SK-N-DZ (cell line): ENCODE data around the gene MRPL48.
A peak's percentile ranks its signal among the peaks of the same experiment; 100 is the strongest.
"Not testable (repeated sequence)": the region's sequence is repeated elsewhere in the genome, so short reads cannot be mapped to it uniquely, and the experiment has no call there.

Source experiments
- DNase-seq: peaks from one replicate; pipeline ENCODE4 v3.0.0-alpha.2; 2015; ENCODE audit warnings: low spot score

The MRPL48 gene

DNA sequence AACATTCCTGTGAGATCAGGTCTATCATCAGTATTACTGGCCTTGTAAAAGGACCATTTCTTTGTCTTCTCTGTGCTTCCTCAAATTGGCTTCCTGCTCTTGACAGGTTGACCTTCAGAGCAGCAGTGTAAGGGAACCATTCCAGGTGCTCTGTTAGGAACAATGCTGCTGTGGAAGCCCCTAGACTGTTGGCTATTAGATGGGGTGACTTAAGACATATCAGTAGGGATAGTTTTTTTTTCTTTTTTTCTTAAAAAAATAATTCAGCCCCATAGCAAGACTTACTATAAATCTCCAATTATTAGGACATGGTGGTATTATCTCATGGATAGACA, 51.4 kb downstream of the MRPL48 start:
- no peak for DNase-seq

DNA sequence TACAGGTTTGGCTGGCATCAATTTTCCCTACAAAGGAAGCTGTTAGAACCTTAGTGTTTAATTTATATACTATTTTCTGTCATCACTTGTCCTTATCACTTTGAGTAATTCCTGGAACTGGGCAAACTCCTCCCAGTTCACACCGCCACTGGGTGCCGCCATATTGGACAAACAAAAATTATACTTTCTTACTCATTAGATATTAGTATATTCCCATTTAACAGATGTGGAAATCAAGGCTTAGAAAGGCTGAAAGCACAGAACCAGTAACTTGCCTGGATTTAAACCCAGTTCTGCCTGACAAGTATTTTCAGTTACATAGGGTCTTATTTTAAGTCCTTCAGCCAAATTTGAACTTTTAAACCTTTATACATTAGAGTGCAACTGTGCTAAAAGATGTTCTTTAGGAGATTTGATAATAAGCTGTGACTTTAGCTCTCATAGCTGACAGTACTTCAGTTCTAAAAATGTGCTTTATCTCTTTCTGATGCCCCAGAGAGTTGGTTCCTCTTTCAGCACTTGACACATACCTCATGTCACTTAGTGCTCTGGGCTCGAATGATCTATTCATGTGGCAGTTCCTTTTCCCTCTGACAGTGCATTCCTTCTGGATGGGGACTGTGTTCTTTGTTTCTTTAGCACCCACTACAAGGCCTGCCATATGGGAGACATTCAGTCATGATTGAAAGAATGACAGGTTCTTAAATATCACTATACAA, 63.5 kb downstream of the MRPL48 start:
- DNase-seq, result no peak

DNA sequence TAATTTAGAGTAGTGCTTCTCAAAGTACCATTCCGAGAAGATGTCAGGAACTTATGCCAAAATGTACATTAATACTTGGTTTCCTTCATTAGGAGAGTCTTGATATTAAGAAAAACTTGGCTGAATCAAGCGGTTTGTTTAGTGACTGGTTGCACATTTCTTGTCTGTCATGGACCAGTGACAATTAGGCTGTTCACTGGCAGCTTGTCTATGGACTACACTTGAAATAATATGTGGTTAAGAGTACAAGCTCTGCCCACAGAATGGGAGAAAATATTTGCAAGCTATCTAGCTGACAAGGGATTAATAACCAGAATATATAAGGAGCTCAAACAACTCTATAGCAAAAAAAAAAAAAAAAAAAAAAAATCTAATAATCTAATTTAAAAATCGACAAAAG, 64.4 kb downstream of the MRPL48 start:
- DNase-seq, result no peak

DNA sequence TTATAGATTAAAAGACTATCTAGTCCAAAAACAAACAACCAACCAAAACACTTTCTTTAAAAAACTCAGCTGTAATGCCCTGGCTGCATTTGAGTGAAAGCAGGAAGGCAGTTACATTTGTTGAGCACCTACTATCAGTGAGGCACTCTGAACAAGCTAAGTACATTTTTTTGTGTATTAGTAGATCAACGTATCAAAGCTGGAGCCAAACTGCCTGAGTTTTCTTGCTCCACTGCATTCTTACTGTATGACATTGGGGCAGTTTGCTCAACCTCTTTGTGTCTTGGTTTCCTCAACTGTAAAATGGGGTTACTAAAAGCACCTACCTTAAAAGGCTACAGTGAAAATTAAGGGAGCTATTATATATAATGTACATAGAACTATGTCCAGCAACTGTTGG, 67.0 kb downstream of the MRPL48 start:
- DNase-seq, result no peak

DNA sequence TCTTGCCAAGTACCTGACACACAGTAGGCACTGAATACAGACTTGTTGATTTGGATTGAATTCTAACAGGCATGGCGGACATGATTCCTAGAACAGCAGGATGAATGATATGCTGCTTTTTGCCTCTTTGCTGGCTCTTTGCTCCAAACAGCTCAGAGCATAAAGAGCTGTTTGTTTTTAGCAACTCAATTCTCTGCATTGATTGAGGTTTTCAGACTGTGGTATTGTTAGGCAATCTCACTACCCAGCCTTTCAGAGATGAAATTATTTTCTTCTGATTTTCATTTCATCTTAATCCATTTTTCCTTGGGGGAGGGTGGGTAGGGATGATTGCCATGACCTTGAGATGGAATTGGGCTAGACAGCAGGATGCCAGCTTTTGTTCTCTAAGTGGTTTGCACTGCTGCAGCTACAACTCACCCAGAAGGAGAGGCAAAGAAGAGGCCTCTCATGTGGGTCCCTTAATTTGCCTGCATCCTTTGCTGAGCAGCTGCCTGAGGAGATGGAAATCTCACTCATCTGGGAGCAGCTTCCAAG, 68.4 kb downstream of the MRPL48 start:
- DNase-seq, result peak; percentile 40

DNA sequence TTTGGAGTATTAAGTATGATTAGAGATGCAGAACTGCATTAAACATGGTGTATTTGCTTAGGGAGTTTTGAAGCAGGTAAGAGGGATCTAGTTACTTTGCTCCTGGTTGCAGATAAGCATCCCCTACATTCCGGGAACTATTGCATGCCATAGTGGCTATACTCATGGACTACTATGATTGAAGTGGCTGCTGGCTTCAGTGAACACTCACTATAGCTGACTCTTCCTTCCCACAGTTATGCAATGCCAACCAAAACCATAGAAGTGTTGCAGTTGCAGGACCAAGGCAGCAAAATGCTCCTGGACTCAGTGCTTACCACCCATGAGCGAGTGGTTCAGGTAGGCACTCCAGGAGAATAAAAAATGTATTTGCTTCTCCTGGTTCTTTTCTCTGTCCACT, 72.0 kb downstream of the MRPL48 start:
- no peak for DNase-seq

DNA sequence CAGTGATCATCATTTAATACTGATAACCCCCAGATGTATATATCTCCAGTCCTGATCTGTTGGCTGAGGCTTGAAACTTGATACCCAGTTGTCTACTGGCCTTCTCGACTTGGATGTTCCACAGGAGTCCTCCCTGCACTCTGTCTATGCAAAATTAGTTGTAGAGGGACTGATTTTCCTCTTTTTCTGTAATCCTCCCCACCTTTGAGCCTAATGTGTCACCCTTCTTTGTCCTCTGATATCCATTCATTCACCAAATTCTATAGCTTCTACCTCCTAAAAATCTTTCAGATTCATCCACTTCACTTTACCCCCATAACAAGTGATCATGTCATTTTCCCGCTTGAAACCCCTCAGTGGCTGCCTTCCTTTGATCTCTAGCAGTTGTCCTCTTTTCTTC, 72.5 kb downstream of the MRPL48 start:
- no peak for DNase-seq

DNA sequence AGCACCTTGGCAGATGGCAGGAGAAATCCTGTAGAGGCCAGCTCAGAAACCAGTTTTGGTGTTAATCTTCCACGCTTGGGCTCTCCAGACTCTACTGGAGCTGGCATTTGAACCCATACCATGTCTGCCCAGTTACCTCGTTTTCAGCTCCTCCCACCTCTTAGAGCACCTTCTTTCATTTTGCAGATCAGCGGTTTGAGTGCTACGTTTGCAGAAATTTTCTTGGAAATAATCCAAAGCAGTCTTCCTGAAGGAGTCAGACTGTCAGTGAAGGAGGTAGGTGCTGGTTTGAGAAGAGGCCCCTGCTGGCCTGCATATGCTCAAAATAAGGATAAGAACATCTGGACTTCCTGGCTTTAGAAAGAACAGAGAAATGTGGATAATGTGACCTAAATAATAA, 75.3 kb downstream of the MRPL48 start:
- no peak for DNase-seq

DNA sequence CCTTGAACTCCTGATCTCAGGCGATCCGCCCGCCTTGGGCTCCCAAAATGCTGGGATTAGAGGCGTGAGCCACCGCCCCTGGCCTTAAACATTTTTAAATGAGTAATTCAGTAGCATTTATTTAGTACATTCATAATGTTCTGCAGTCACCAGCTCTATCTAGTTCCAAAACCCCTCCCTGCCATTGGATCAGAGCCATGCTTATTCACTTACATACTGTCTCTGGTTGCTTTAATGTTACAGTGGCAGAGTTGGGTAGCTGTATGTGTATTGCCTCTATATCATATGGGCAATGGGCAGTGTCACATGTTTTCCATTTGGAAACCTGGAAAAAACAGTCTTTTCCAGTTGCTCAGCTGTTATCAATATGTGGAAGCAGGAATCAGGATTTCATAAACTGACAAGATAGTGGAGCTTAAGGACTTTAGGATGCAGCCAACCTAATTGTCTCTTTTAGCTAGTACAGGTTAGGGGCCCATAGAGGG, 78.5 kb downstream of the MRPL48 start:
- DNase-seq, result no peak

DNA sequence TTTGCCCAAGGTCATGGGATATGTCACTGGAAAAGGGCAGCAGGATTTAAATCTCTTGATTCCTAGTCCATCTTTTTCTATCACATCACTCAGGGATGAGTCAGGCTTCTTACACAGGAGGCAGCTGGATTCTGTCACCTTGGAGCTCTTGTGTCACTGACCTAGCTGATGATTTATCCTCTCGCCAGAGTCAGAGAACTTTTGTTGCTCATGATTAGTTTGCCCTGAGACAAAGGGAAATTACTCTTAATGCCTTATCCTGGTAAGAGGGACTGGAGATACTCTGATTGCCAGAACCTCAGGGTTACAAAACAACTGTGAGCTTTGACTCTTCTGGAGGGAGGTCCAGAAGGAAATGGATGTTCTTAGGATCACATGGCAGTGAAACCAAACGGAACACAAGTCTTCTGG, 78.9 kb downstream of the MRPL48 start:
- peak; percentile 32 for DNase-seq

DNA sequence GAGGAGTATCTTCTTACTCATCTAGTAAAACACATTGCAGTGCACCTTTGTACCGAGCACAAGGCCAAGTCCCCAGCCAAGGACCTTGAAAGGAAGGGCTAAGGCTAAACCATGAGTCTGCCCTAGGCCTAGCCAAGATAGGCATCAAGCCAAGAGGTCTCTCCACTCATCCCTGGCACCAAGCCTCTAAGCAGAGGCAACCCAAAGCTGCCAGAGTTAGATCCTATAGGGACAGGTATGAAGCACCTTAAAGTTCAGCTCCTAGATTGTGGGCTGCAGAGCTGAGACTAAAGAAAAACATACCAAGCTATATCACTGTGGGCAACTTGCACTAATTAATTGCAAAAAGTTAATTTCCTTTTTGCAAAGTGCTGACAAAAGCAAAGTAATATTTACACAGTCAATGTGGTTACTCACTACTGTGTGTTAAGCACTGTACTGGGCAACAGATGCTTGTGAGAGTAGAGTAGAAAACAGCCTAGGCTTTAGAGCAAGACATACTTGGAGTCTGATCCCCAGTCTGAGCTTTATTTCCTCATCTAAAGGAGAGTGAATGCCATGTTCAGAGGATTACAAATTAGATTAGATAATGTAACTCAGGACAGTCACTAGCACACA, 81.8 kb downstream of the MRPL48 start:
- DNase-seq, result no peak

DNA sequence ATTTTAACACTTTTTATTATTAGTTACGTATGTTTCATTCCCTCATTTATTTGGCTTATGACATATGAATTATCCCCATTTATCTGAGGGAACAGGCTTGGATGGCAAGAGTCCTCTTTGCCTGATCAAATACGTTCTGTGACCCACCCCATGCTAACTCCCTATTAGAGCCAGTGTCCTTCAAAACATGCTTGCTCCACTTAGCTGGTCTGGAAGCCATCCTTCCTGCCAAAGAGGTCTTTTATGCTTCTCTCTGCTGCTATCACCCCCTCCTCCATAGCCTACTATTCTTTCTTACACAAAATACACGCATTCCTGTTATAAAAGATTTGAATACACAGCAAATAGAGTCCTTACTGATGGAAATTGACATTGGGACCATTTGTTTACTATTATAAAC, 82.6 kb downstream of the MRPL48 start:
- no peak for DNase-seq

DNA sequence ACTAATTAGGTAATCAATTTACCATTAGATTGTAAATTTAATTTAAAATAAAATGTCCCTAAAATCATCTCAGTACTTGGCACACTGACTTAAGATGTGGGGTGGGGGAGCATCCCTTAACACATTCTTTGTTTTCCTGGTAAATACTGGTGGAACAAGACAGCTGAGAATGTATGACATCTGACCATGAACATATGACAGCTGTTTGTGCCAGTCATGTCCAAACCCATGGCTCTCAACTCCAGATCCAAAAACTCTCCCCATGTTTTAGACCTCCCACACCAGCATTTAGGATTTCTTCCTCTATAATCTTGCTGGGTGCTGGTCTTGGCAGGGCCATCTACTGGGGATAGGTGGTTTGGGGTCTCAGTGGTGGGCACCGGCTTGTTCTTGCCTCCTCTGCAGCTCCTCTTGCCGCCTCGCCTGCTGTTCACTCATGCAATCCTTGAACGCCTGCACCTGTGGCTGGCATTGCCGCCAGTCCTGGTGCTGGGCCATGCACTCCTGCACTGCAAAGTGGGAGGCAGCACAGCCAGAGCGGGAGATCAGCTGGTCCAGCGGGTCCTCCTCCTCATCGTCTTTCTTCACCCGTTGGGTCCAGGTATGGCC, 85.2 kb downstream of the MRPL48 start:
- DNase-seq, result no peak

DNA sequence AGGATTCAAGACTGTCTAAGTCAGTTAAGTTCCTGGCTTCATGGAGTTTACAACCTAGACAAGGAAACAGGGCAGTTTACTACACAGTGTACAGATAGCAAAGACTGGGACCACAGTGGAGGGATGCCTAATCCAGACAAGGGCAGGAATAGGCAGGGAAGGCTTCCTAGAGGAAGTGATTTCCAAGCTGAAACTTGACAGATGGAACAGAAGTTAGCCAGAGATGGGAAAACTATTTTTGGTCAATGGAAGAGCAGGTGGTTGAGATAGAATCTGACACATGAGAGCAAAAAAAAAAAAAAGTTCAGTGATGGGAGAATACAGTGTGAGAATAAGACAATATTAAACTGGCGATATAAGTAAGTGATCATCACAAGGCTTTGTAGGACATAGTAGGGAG, 87.7 kb downstream of the MRPL48 start:
- no peak for DNase-seq

DNA sequence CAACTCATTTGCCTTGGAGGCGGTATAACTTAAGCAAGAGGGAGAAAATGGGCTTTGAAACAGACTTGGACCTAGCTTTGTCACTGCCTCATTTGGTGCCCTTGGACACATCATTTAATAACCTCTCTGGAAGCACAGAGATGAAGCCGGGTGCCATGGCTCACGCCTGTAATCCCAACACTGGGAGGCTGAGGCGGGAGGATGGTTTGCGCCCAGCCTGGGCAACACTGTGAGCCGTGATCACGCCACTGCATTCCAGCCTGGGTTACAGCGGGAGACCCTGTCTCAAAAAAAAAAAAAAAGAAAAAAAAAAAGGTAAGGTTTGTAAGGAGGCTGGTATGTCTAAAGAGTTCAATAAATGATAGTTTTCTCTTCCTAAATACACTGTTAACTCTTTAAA, 88.2 kb downstream of the MRPL48 start:
- DNase-seq, result no peak

DNA sequence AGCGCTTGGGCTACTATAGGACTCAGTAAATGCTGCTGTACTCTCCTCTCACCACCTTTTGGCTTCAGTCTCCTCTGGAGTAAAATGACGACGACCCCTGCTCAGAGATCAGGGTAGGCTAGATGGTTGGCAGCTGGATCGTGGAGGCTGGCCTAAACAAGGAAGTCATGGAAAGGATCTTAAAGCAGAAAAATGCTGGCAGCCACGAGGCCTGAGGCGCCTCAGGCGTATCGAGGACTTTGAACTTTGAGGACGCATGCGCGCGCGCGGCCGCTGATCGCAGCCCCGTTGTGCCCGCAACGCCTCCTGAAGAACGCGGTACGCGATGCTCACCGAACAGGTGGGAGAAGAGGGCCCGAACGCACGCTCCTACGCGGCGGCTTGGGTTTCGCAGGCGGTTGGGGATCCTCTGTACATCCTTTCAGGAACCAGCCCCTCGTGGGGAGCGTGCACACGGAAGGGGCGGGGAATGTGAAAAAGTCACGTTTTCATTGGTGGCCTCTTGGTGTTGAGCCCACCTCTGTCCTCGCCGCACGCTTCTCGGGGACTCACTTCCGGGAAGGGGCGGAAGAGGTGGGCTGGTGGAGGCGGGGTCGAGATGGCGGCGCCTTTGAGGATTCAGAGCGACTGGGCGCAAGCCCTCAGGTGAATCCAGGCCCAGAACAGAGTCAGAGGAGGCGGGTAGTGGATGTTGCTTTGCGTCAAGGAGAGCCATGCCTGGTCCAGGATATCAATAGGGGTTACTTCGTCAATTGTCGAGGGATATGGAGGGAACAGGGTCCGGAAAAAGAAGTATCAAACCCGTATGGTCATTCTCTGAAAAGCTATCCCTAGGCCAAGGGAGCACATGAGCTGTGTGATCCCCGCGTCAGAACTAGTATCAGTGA, 89.0 kb downstream of the MRPL48 start, which contains the start of the genes COA4 and PAAF1:
TSS of gene COA4 (minus strand) at position 423 of the 887 bp plus-strand sequence. CDS start 3,468 bp downstream, outside the sequence.
TSS of gene PAAF1 (plus strand) at position 576 of the 887 bp plus-strand sequence. CDS start at position 599, 23 bp downstream.
- peak; percentile 99 for DNase-seq

DNA sequence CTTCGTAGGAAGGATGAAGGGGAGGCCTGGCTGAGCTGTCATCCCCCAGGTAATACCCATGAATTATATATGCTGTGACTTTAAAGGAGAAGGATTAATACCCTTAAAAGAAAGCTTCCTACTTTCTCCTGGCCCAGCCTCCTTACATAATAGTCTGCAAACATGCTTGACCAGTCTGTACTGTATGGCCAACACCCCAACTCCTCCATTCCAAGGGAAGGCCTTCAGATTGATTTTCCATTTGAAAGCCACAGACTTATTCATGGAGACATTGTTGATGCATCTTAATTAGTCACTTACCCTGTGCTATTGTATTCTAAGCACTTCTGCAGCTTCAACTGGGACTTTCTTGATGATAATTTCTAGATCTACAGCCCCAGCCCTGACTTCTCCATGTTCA, 91.1 kb downstream of the MRPL48 start:
- no peak for DNase-seq

DNA sequence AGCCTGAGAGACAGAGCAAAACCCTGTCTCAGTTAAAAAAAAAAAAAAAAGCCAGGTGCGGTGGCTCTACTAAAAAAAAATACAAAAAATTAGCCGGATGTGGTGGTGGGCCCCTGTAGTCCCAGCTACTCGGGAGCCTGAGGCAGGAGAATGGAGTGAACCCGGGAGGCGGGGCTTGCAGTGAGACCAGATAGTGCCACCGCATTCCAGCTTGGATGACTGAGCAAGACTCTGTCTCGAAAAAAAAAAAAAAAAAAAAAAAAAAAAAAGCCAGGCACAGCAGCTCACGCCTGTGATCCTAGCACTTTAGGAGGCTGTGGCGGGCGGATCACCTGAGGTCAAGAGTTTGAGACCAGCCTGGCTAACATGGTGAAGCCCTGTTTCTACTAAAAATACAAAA, 92.8 kb downstream of the MRPL48 start:
- DNase-seq, result not testable (repeated sequence)

DNA sequence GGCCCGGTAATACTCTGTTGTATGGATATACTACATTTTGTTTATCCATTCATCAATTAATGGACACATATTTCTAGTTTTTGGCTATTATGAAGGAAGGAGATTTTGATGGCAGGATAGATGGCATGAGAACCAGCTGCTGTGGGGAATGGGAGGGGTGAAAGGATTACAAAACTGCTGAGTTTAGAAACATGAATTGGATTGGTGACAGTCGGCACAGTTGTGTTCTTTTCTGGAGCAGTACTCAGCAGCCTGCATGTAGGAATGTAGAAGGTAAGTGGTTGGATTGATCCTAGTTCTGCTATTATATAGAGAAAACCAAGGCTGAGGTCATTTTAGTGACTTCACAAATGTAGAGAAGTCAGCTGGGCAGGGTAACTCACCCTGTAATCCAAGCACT, 96.2 kb downstream of the MRPL48 start:
- no peak for DNase-seq

DNA sequence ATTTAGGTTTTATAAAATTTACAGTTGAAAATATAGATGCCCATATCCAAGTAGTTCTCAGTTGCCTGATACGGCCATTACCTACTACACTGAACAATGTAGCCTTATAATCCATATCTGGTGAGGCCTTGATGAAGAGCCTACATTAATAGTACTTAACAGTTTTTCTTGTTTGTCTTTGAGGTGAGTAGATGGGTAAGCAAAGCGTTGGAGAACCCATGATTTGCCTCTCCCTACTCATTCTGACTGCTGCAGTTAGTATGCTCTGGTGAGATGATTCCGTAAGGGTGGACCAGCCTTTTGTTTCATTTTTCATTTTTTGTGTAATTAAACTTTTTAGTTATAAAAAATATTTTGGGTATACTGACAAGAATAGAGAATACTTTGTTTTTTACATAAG, 100.6 kb downstream of the MRPL48 start:
- DNase-seq, result no peak

DNA sequence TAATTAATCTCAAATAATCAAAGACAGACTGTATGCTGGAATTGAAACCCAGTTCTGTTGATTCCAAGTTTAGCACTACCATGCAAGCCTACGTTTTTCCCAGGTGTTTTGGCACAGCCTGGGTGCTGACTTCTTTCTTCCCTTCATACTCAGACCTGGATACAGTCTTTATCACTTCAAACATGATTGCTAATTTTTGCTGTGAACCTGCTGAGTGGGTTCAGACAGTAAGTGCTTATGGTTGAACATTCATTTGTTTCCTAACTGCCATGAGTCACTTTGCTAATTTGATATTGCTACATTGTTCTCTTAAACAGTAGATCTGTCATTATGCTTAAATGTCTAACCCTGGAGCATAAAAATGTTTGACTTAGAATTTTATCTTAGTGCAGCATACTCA, 101.3 kb downstream of the MRPL48 start:
- no peak for DNase-seq

DNA sequence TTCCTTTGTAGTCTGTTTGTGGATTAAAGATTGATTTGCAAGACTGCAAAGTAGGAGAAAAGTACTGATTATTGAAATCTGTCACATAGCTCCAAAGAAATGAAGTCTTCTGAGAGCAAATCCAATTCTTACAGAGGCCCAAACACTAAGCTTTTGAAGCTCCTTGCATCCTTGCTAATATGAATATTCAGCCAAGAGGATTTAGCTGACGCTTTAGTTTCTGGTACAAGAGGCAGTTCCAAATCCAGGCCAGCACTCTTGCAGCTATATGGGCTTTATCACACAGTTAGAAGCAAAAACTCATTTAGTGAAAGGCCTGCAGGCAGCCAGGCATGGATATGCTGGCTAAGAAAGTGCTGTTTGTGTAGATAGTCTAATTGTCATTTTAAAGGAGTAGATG, 101.9 kb downstream of the MRPL48 start:
- DNase-seq, result no peak
